ENCODE data around the gene CDK5RAP1.

Gene CDK5RAP1

DNA sequence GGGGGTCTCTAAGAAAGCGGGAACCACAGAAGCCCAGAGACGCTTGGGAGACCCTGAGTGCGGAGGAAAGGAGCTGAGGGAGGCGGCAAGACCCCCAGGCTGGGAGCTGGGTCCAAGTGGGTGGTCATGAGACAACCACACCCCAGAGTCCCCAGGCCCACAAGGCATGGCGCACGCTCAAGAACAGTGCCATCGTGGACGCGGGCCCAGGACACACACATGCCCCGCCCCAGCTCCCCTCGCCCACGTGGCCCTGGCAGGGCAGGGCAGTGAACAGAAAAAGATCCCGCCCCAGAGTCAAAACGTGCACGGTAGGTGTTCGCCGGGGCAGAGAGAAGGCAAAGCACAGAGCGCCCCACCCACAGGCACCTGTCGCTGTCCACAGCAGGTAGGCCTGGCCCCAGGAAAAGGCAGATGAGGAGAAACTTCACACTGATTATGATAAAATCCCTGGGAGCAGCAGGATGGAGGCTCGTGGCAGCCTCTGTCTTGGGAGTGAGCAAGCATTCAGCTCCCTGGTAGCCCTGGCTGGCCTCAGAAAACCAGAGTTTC, 68.3 kb downstream of the CDK5RAP1 start:
- no peak for DNase-seq

GRCh38 chr20:33328157-33329137, 72.9 kb downstream of the CDK5RAP1 start:
- DNase-seq, result no peak

- no peak for DNase-seq
These were observed 76.0 kb downstream of the CDK5RAP1 start for GRCh38 chr20:33325350-33325749.

GRCh38 chr20:33323236-33323635, 78.1 kb downstream of the CDK5RAP1 start:
- DNase-seq, result no peak

GRCh38 chr20:33322456-33322855, 78.9 kb downstream of the CDK5RAP1 start:
- no peak for DNase-seq

GRCh38 chr20:33320006-33320405, 81.3 kb downstream of the CDK5RAP1 start:
- DNase-seq, result no peak

- DNase-seq, result no peak
These were observed 83.3 kb downstream of the CDK5RAP1 start for GRCh38 chr20:33318096-33318429.

DNA sequence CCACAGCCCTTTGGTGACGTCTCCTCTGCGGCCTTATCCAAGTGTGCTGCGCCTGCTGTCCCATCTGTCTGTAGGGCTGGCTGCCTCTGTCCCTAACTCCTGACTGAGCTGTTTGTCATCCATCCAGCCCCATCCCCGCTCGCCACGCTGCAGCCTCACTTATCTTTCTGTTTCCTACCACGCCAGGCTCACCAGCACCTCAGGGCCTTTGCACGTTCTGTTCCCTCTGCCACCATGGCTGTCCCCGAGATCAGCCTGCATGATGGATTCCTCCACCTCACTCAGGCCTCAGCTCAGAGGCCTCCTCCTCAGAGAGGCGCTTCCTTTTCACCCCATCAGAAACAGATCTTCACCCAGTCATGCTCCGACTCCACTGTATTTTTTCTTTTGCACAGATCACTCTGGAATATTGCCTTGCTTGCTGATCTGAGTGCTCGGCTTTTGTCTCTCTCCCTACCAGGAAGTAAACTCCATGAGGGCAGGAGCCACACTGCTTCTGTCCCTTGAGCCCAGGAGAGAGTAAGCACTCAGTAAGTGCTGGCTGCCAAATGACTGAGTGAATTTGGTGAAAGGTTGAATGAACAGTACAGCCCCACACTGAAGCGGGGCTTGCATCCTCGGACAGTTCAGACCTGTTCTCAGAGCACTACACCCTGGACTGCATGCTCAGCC, 83.8 kb downstream of the CDK5RAP1 start:
- DNase-seq, result no peak

GRCh38 chr20:33316958-33317357, 84.4 kb downstream of the CDK5RAP1 start:
- DNase-seq, result no peak

DNA sequence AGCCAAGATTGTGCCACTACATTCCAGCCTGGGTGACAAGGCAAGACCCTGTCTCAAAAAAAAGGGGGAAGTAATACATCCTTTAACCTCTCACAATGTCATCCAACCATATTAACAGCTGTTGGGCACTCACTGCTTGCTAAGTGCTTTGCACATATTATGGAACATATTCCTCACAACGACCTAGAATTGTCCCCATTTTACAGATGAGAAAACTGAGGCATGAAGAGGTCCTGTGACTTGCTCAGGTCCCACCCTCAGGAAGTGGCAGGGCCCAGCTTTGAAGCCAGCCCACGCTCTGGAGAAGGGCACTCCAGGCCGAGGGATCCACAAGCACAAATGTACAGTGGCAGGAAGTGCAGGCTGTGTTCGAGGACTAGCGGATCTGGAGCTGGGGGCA, 85.0 kb downstream of the CDK5RAP1 start:
- DNase-seq, result no peak

DNA sequence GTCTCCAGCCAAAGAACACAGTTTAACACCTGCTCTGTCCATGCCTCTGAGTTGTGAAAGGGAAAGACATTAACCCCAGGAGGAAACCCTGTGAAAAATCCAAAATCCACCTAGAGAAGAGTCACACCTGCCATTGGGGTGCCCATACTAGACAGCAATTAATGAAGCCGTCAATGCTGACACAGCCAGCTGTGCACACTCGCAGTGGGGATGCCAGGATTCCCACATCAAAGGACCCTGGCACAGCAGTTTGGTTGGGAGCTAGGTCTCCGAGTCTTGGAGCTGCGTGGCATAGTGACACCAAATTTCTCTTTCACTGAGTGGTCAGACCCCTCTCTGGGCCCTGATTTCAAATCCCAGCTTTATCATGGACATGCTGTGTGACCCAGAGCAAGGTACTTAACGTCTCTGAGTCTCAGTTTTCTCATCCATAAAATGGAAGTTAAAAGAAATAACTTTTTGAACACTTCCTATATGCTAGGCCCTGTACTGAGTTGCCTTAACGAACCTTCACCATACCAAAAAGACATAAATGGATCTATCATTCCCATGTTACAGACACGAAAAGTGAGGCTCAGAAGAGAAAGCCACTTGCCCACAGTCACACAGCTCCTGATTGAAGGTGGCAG, 87.5 kb downstream of the CDK5RAP1 start:
- no peak for DNase-seq

DNA sequence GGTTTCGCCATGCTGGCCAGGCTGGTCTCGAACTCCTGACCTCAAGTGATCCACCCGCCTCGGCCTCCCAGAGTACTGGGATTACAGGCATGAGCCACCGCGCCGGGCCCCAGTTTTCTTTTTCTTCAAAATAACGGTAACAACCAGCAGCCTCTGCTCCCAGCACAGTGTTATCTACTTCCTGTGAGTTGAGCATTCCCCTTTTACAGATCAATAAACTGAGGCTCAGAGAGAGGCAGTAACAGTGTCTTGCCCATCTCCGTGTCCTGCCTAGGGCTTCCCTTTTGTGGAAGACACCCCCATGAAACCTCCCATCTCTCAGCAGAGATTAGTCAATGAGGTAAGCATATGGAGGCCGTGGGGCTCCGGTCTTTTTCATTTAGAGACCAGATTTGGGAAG, 88.7 kb downstream of the CDK5RAP1 start:
- DNase-seq, result no peak

GRCh38 chr20:33311996-33312395, 89.3 kb downstream of the CDK5RAP1 start:
- DNase-seq, result no peak

GRCh38 chr20:33311011-33311410, 90.3 kb downstream of the CDK5RAP1 start:
- no peak for DNase-seq

DNA sequence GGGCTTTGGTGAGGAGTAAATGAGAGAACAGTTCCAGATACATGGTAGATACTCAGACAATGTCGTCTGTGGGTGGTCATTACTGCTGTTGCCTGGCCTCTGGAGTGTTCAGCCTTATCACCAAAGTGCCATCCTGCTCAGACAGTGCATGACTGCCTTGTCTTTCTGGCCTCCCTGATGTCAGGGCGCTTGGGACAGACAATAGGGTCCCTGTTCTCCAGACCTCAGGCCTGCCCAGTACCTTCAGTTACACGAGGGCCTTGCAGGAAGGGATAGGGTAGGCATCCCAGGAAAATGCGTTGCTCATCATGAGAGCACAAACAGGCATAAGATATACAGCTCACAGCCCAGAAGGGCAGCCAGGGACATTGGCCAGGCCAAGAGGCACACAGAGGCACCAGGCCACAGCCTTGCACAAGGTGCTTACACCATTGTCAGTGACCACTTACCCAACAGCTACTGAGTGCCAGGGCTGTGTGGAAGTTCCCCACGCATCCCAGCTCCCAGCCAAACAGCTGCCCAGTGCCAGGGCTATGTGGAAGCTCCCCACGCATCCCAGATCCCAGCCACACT, 90.9 kb downstream of the CDK5RAP1 start:
- no peak for DNase-seq

- DNase-seq, result no peak
These were observed 91.7 kb downstream of the CDK5RAP1 start for GRCh38 chr20:33309631-33310030.

Measured in activated effector memory CD4-positive, alpha-beta T cell treated with Interleukin-2 at 50 U/mL for 16 hours (primary cell).